Measurements from ENCODE around the gene MBOAT1. TPM values are rescaled to one million over a fixed set of nuclear protein-coding genes. Genes with fewer than 3 reads are reported as not detected.

The MBOAT1 gene
- total and polyA plus RNA-seq, 8 donors: 14.8 to 22.2 (median 19.0) TPM

- no peaks in the 10 kb centered on the region for H3K9me3 ChIP-seq
- DNase-seq (no peak), ATAC-seq (no peak)
- TF ChIP-seq, protein P1, sequence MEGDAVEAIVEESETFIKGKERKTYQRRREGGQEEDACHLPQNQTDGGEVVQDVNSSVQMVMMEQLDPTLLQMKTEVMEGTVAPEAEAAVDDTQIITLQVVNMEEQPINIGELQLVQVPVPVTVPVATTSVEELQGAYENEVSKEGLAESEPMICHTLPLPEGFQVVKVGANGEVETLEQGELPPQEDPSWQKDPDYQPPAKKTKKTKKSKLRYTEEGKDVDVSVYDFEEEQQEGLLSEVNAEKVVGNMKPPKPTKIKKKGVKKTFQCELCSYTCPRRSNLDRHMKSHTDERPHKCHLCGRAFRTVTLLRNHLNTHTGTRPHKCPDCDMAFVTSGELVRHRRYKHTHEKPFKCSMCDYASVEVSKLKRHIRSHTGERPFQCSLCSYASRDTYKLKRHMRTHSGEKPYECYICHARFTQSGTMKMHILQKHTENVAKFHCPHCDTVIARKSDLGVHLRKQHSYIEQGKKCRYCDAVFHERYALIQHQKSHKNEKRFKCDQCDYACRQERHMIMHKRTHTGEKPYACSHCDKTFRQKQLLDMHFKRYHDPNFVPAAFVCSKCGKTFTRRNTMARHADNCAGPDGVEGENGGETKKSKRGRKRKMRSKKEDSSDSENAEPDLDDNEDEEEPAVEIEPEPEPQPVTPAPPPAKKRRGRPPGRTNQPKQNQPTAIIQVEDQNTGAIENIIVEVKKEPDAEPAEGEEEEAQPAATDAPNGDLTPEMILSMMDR (IDR thresholded peaks at IDR 0.05): no peak
- no peak overlapping the region for H3K4me3 ChIP-seq
- intact Hi-C loops (cut with DNase I): no loop called here
- H3K36me3 ChIP-seq: no peaks in the 10 kb centered on the region
- peak overlapping the region in 1 of 2 donors; percentile 81 for H3K27ac ChIP-seq
- no peaks in the 10 kb centered on the region for H3K27me3 ChIP-seq
- peaks cover 0 to 87% of the 10 kb centered on the region in 2 donors for H3K4me1 ChIP-seq
Observed at GRCh38 chr6:20204512-20204894, 7.8 kb downstream of the MBOAT1 start.

DNA sequence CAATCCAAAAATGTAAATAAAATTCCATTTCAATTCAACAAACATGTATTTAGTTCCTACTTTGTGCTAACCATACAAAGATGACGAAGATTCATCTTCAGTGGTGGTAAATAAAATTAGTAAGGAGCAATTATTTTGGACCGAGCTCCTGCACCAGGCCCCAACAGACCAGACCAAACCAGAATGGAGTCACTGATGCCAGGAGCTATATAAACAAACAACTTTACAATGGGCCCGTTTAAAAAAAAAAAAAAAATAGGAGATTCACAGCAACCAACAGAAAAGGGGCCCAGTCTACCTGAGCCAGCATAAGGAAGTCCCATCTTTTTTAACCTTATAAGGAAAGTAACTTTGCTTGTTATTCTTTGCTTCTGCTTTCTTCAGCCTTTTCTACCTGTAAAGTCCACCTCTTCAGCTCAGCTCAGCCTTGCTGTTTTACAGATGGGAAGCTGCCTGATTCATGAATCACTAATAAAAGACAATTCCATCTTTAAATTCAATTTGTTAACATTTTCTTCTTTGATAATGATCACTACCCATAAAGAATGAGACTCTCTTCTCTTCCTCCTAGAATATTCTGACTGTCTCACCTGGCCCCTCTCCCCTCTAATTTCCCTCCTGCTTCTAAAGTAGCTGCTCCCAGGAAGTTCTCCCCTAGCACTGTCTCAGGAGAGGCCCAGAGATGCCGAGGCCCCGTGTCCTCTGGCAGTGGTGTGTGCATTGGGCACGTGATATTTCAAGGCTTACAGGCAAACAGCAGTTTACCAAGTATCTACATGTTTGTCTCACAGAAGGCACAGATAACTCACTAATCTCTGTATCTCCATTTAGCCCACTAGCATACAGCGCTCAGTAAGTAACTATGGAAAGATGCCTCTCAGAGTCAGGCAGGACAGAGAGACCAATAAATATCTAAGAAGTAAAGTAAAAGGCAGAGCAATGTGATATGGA lies 8.4 kb downstream of the MBOAT1 start:
- TF ChIP-seq, protein P1 (IDR thresholded peaks at IDR 0.05): no peak
- no peak overlapping the region for H3K4me3 ChIP-seq
- ATAC-seq (no peak), DNase-seq (no peak)
- H3K27me3 ChIP-seq: no peaks in the 10 kb centered on the region
- peaks cover 0 to 82% of the 10 kb centered on the region in 2 donors for H3K4me1 ChIP-seq
- peak overlapping the region in 1 of 2 donors; percentile 81 for H3K27ac ChIP-seq
- H3K36me3 ChIP-seq: no peaks in the 10 kb centered on the region
- H3K9me3 ChIP-seq: no peaks in the 10 kb centered on the region
- intact Hi-C loops (cut with DNase I): no loop called here

DNA sequence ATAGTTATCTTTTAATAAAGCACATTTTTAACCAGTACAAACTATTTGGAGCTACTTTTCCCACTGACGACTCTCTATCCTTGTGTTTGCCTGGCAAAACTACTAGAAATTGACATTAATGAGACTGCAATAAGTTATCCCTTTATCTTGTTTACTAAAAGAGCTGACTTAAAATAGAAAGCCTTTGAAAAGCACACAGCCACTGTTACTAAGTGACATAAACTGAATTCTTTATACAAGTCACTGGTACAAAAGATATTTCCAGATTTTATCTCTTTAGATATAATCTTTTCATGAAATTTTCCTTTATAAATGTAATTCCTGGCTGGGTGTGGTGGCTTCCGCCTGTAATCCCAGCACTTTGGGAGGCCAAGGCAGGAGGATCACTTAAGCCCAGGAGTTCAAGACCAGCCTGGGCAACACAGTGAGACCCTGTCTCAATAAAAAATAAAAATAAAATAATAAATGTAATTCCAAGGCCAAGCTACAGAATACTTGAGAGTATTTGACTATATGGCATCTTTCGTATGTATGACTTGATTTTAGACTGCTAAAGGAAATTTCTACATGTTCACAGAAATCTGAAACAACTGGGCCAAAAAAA lies 9.5 kb downstream of the MBOAT1 start:
- H3K4me1 ChIP-seq: peaks cover 0 to 73% of the 10 kb centered on the region in 2 donors
- intact Hi-C loops (cut with DNase I): no loop called here
- no peak for DNase-seq
- no peak overlapping the region for H3K4me3 ChIP-seq
- TF ChIP-seq, protein P1 (IDR thresholded peaks at IDR 0.05): no peak
- H3K9me3 ChIP-seq: no peaks in the 10 kb centered on the region
- H3K27me3 ChIP-seq: no peaks in the 10 kb centered on the region
- no peaks in the 10 kb centered on the region for H3K36me3 ChIP-seq
- ATAC-seq: peak; percentile 26
- H3K27ac ChIP-seq: peak overlapping the region; percentile 43 to 81

DNA sequence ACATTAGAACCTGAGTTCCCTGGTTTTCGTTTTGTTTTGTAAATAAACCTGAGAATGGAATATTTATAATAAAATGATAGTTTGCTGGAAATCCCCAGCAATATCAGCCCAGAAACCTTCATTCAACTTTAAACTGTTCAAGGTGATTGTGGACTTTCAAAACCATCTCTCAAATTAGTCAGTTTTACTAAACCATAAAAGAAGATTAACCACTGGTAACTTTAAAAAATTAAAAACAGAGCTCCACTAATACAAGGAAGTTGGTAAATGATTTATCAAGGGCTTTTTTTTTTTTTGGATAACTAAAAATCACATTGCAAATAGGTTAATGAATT lies 10.0 kb downstream of the MBOAT1 start:
- no peak for DNase-seq
- no peak overlapping the region for H3K4me3 ChIP-seq
- no peak for ATAC-seq
- intact Hi-C loops (cut with DNase I): no loop called here
- H3K36me3 ChIP-seq: no peaks in the 10 kb centered on the region
- peaks cover 0 to 68% of the 10 kb centered on the region in 2 donors for H3K4me1 ChIP-seq
- H3K9me3 ChIP-seq: no peaks in the 10 kb centered on the region
- TF ChIP-seq, protein P1 (IDR thresholded peaks at IDR 0.05): no peak
- H3K27me3 ChIP-seq: no peaks in the 10 kb centered on the region
- peak overlapping the region; percentile 4 to 81 for H3K27ac ChIP-seq

All from left lung (tissue), 10 donors.